Right kidney (tissue), 1 donor: ENCODE measurements around the gene MPPE1.
"Not testable (repeated sequence)": the region's sequence is repeated elsewhere in the genome, so short reads cannot be mapped to it uniquely, and the experiment has no call there.

Source experiments
- DNase-seq: peaks from one replicate; pipeline ENCODE4 v3.0.0-alpha.2; 2016

MPPE1 gene

GRCh38 chr18:11859282-11859830 lies 48.8 kb downstream of the MPPE1 start:
- DNase-seq = no peak

GRCh38 chr18:11857177-11857887 lies 50.8 kb downstream of the MPPE1 start:
- peak; percentile 50 for DNase-seq

GRCh38 chr18:11854554-11854953 lies 53.6 kb downstream of the MPPE1 start:
- not testable (repeated sequence) for DNase-seq

GRCh38 chr18:11851806-11852337 lies 56.2 kb downstream of the MPPE1 start:
- DNase-seq = no peak

- DNase-seq = peak; percentile 88
Measured at GRCh38 chr18:11851146-11851805, 56.8 kb downstream of the MPPE1 start, which contains the start of gene CHMP1B. Gene CHMP1B (plus strand): TSS chr18:11851413. CDS start chr18:11851512, 99 bp downstream.

GRCh38 chr18:11850821-11851145 lies 57.3 kb downstream of the MPPE1 start:
- DNase-seq = no peak

GRCh38 chr18:11849841-11850634 lies 58.1 kb downstream of the MPPE1 start:
- DNase-seq = peak; percentile 69

GRCh38 chr18:11849279-11849678 lies 58.8 kb downstream of the MPPE1 start:
- no peak for DNase-seq

GRCh38 chr18:11847811-11848210 lies 60.3 kb downstream of the MPPE1 start:
- DNase-seq = no peak

- no peak for DNase-seq
Measured at GRCh38 chr18:11845654-11846053, 62.5 kb downstream of the MPPE1 start.

GRCh38 chr18:11844436-11844835 lies 63.7 kb downstream of the MPPE1 start:
- no peak for DNase-seq

GRCh38 chr18:11842562-11842961 lies 65.6 kb downstream of the MPPE1 start:
- DNase-seq = no peak

GRCh38 chr18:11840493-11840892 lies 67.6 kb downstream of the MPPE1 start:
- no peak for DNase-seq

- no peak for DNase-seq
Measured at GRCh38 chr18:11839556-11839955, 68.6 kb downstream of the MPPE1 start.

GRCh38 chr18:11834772-11835171 lies 73.3 kb downstream of the MPPE1 start:
- no peak for DNase-seq
